D721Med (cell line): Measurements from ENCODE around the gene TPP2.
A peak's percentile ranks its signal among the peaks of the same experiment; 100 is the strongest.

Source experiments
- DNase-seq: peaks from one replicate; pipeline ENCODE4 v3.0.0; 2011; ENCODE audit warnings: low spot score; ENCODE audit not compliant: insufficient read length
- FAIRE-seq: peaks from 2 replicates; lab custom pipeline; 2011; peaks lifted over from hg19 to GRCh38; lab: Jason Lieb, UNC
- TF ChIP-seq, protein P1 (sequence below): IDR thresholded peaks from 2 replicates; pipeline ENCODE4 v1.5.1; 2012; ENCODE audit warnings: mild to moderate bottlenecking, control low read depth; ENCODE audit not compliant: insufficient read depth; ENCODE audit errors: missing control alignments

The TPP2 gene

GRCh38 chr13:102563267-102563666, 33.5 kb upstream of the TPP2 start:
- TF ChIP-seq, protein P1, sequence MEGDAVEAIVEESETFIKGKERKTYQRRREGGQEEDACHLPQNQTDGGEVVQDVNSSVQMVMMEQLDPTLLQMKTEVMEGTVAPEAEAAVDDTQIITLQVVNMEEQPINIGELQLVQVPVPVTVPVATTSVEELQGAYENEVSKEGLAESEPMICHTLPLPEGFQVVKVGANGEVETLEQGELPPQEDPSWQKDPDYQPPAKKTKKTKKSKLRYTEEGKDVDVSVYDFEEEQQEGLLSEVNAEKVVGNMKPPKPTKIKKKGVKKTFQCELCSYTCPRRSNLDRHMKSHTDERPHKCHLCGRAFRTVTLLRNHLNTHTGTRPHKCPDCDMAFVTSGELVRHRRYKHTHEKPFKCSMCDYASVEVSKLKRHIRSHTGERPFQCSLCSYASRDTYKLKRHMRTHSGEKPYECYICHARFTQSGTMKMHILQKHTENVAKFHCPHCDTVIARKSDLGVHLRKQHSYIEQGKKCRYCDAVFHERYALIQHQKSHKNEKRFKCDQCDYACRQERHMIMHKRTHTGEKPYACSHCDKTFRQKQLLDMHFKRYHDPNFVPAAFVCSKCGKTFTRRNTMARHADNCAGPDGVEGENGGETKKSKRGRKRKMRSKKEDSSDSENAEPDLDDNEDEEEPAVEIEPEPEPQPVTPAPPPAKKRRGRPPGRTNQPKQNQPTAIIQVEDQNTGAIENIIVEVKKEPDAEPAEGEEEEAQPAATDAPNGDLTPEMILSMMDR = no peak
- no peak for DNase-seq
- FAIRE-seq = no peak

DNA sequence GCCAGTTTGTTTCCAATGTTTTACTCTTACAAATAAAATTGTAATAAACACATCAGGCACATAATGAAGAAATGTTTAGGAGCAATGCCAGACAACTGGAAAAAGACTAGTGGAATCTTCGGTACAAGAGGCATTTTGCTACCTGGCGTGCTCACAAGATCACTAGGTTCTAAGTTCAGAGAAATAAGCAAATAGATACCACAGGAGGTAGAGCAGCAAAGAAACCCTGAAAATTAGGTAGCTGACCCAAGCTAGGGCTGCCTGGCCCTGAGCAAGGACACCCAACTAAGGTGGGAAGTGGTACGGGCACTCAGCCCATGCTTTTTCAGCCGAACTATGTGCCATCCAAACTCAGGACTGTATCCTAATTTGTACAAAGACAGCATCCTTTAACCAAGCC, 32.2 kb upstream of the TPP2 start:
- FAIRE-seq (no peak), DNase-seq (no peak)
- TF ChIP-seq, protein P1 = no peak

DNA sequence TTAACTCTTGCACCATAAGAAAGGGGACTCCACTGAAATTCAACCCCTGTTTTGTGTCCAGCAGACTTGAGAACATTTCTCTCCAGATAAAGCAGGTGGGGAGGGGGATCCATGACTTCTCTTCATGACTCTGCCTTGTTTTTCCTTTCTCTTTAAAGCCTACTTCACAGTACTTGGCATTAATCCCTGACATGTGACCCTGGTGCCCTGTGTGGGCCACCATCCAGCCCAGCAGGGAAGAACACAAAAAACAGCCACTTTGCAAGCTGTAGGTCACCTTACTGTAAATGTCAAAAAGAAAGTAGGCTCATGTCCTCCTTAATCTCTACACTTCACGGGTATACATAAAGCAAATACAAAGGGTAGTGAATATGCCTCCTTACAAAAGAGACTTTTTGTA, 30.3 kb upstream of the TPP2 start:
- FAIRE-seq = no peak
- TF ChIP-seq, protein P1 = no peak
- no peak for DNase-seq

- TF ChIP-seq, protein P1 = no peak
- no peak for FAIRE-seq
Observed at GRCh38 chr13:102567857-102568256, 28.9 kb upstream of the TPP2 start.

DNA sequence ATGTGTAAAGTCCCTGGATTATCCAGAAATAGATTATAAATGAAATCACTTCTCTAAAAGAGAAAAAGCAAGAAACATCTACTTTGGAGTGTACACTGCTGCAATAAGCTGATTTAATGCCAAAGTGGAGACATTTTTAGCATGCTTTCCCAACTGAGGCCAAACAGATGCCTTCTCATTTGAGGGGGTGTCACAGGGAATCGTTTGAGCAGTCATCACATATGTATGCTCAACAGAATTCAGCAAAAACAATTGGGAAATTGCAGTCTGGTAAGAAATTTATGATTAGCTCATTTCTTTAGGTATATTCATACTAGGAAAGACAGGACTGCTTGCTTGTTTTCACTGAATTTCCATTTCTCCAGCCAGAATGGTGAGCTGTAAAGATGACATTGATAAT, 27.3 kb upstream of the TPP2 start:
- FAIRE-seq = no peak
- TF ChIP-seq, protein P1 = no peak
- no peak for DNase-seq

More at GRCh38 chr13:102567857-102568256, 28.9 kb upstream of the TPP2 start:
- DNase-seq = no peak

DNA sequence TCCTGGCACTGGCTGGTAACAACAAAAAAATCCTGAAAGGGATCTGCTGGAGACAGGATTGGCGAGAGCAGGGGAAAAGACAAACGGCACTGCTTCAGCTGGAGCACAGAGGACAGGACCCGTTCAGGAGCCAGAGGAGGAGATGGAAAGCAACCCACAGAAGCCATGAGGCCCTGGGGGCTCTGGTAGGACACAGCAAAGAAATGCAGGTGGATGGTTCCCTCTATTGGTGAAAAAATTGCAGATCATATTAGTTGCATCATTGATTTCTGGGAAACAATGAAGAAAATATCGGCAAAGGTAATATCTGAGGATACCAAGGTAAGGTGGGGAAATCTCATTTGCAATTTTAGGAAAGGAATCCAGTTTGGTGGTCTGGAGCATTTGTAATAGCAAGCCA, 25.7 kb upstream of the TPP2 start:
- DNase-seq (no peak), FAIRE-seq (no peak)
- TF ChIP-seq, protein P1 = peak; percentile 11

DNA sequence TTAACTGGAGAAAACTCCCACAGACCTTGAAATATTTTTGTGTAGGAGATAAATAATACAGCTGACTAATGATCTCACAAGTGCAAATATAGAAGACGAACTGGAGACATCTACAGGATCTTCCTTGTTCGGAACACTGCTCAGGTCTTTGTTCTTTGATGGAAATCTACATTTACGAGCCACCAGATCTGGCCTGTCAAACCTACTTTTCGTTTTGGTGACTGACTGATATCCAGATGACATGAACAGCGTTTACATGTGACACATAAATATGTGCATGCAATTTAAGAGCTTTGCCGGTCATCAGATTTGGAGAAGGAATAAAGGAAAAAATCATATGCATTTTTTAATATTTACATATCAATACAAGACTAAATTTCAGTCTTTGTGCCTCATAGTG, 24.5 kb upstream of the TPP2 start:
- no peak for FAIRE-seq
- no peak for DNase-seq
- TF ChIP-seq, protein P1 = no peak
